ENCODE results near the gene ABHD12B. TPM values are rescaled to one million over a fixed set of nuclear protein-coding genes. Genes with fewer than 3 reads are reported as not detected.
A peak's percentile ranks its signal among the peaks of the same experiment; 100 is the strongest.

ABHD12B gene
- total and polyA plus RNA-seq, 2 experiments from 2014 or later, result 9.0 to 52.8 TPM

GRCh38 chr14:50864237-50864636, 7.6 kb upstream of the ABHD12B start:
- no peak overlapping the region for H3K27ac ChIP-seq (ENCODE audit: low read depth)
- ATAC-seq (no peak), DNase-seq (ENCODE audit: low spot score) (no peak)
- H3K79me2 ChIP-seq (replicated peaks; ENCODE audit: insufficient read depth), result no peaks in the 10 kb centered on the region
- no peak overlapping the region for H3K4me2 ChIP-seq
- peaks cover 17% of the 10 kb centered on the region for H3K4me1 ChIP-seq (ENCODE audit: insufficient read depth)
- H3K27me3 Mint-ChIP-seq (ENCODE audit: insufficient read depth, low read depth, poor library complexity), result peaks cover 1% of the 10 kb centered on the region
- H4K20me1 ChIP-seq (replicated peaks; ENCODE audit: insufficient read depth), result no peaks in the 10 kb centered on the region
- no peak overlapping the region for H3K4me3 Mint-ChIP-seq
- no peaks in the 10 kb centered on the region for H3K27me3 ChIP-seq (ENCODE audit: insufficient read depth)
- H3K36me3 ChIP-seq (ENCODE audit: insufficient read depth), result no peaks in the 10 kb centered on the region
- no peaks in the 10 kb centered on the region for H3K36me3 Mint-ChIP-seq (ENCODE audit: low read depth)
- peak overlapping the region; percentile 12; the same call in 1 of the 2 replicates for H2AFZ ChIP-seq
- H3F3A ChIP-seq (replicated peaks; ENCODE audit: low read depth), result no peaks in the 10 kb centered on the region
- TF ChIP-seq ZNF114 (CRISPR knock-in tag; IDR thresholded peaks at IDR 0.05), result no peak
- no peak for TF ChIP-seq CREB1 (CRISPR knock-in tag; IDR thresholded peaks at IDR 0.05; ENCODE audit: low read depth)
- TF ChIP-seq ZNF331 (CRISPR knock-in tag; IDR thresholded peaks at IDR 0.05; ENCODE audit: low read depth), result no peak
- no peak for TF ChIP-seq JUNB (IDR thresholded peaks at IDR 0.05; ENCODE audit: unreplicated experiment)
- TF ChIP-seq, protein P1, sequence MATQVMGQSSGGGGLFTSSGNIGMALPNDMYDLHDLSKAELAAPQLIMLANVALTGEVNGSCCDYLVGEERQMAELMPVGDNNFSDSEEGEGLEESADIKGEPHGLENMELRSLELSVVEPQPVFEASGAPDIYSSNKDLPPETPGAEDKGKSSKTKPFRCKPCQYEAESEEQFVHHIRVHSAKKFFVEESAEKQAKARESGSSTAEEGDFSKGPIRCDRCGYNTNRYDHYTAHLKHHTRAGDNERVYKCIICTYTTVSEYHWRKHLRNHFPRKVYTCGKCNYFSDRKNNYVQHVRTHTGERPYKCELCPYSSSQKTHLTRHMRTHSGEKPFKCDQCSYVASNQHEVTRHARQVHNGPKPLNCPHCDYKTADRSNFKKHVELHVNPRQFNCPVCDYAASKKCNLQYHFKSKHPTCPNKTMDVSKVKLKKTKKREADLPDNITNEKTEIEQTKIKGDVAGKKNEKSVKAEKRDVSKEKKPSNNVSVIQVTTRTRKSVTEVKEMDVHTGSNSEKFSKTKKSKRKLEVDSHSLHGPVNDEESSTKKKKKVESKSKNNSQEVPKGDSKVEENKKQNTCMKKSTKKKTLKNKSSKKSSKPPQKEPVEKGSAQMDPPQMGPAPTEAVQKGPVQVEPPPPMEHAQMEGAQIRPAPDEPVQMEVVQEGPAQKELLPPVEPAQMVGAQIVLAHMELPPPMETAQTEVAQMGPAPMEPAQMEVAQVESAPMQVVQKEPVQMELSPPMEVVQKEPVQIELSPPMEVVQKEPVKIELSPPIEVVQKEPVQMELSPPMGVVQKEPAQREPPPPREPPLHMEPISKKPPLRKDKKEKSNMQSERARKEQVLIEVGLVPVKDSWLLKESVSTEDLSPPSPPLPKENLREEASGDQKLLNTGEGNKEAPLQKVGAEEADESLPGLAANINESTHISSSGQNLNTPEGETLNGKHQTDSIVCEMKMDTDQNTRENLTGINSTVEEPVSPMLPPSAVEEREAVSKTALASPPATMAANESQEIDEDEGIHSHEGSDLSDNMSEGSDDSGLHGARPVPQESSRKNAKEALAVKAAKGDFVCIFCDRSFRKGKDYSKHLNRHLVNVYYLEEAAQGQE (IDR thresholded peaks at IDR 0.05; ENCODE audit: unreplicated experiment), result no peak
- no peak for TF ChIP-seq NANOG (IDR thresholded peaks at IDR 0.05; ENCODE audit: borderline replicate concordance)
- TF ChIP-seq POLR2AphosphoS5 (IDR thresholded peaks at IDR 0.05; ENCODE audit: low read depth), result no peak
- TF ChIP-seq, protein P2, sequence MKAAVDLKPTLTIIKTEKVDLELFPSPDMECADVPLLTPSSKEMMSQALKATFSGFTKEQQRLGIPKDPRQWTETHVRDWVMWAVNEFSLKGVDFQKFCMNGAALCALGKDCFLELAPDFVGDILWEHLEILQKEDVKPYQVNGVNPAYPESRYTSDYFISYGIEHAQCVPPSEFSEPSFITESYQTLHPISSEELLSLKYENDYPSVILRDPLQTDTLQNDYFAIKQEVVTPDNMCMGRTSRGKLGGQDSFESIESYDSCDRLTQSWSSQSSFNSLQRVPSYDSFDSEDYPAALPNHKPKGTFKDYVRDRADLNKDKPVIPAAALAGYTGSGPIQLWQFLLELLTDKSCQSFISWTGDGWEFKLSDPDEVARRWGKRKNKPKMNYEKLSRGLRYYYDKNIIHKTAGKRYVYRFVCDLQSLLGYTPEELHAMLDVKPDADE (IDR thresholded peaks at IDR 0.05), result no peak
- TF ChIP-seq EZH2 (IDR thresholded peaks at IDR 0.05; ENCODE audit: low read depth, unreplicated experiment), result no peak
- no peak for TF ChIP-seq CTCF (conservative IDR thresholded peaks at IDR 0.05; ENCODE audit: low read depth in 2 of 2)
- no peak for TF ChIP-seq EZH2phosphoT487 (IDR thresholded peaks at IDR 0.05; ENCODE audit: unreplicated experiment)
- TF ChIP-seq STAT1 (IDR thresholded peaks at IDR 0.05; ENCODE audit: unreplicated experiment), result no peak
- TF ChIP-seq, protein P3, sequence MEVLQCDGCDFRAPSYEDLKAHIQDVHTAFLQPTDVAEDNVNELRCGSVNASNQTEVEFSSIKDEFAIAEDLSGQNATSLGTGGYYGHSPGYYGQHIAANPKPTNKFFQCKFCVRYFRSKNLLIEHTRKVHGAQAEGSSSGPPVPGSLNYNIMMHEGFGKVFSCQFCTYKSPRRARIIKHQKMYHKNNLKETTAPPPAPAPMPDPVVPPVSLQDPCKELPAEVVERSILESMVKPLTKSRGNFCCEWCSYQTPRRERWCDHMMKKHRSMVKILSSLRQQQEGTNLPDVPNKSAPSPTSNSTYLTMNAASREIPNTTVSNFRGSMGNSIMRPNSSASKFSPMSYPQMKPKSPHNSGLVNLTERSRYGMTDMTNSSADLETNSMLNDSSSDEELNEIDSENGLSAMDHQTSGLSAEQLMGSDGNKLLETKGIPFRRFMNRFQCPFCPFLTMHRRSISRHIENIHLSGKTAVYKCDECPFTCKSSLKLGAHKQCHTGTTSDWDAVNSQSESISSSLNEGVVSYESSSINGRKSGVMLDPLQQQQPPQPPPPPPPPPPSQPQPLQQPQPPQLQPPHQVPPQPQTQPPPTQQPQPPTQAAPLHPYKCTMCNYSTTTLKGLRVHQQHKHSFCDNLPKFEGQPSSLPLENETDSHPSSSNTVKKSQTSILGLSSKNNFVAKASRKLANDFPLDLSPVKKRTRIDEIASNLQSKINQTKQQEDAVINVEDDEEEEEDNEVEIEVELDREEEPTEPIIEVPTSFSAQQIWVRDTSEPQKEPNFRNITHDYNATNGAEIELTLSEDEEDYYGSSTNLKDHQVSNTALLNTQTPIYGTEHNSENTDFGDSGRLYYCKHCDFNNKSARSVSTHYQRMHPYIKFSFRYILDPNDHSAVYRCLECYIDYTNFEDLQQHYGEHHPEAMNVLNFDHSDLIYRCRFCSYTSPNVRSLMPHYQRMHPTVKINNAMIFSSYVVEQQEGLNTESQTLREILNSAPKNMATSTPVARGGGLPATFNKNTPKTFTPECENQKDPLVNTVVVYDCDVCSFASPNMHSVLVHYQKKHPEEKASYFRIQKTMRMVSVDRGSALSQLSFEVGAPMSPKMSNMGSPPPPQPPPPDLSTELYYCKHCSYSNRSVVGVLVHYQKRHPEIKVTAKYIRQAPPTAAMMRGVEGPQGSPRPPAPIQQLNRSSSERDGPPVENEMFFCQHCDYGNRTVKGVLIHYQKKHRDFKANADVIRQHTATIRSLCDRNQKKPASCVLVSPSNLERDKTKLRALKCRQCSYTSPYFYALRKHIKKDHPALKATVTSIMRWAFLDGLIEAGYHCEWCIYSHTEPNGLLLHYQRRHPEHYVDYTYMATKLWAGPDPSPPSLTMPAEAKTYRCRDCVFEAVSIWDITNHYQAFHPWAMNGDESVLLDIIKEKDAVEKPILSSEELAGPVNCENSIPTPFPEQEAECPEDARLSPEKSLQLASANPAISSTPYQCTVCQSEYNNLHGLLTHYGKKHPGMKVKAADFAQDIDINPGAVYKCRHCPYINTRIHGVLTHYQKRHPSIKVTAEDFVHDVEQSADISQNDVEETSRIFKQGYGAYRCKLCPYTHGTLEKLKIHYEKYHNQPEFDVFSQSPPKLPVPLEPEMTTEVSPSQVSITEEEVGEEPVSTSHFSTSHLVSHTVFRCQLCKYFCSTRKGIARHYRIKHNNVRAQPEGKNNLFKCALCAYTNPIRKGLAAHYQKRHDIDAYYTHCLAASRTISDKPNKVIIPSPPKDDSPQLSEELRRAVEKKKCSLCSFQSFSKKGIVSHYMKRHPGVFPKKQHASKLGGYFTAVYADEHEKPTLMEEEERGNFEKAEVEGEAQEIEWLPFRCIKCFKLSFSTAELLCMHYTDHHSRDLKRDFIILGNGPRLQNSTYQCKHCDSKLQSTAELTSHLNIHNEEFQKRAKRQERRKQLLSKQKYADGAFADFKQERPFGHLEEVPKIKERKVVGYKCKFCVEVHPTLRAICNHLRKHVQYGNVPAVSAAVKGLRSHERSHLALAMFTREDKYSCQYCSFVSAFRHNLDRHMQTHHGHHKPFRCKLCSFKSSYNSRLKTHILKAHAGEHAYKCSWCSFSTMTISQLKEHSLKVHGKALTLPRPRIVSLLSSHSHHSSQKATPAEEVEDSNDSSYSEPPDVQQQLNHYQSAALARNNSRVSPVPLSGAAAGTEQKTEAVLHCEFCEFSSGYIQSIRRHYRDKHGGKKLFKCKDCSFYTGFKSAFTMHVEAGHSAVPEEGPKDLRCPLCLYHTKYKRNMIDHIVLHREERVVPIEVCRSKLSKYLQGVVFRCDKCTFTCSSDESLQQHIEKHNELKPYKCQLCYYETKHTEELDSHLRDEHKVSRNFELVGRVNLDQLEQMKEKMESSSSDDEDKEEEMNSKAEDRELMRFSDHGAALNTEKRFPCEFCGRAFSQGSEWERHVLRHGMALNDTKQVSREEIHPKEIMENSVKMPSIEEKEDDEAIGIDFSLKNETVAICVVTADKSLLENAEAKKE (CRISPR knock-in tag; IDR thresholded peaks at IDR 0.05), result no peak
- H3K27ac Mint-ChIP-seq, result no peak overlapping the region
- H3K4me1 Mint-ChIP-seq, result peaks cover 34% of the 10 kb centered on the region
- H3K4me3 ChIP-seq, result no peak overlapping the region
- H3K9me2 ChIP-seq (ENCODE audit: insufficient read depth), result no peaks in the 10 kb centered on the region
- no peaks in the 10 kb centered on the region for H3K9me3 Mint-ChIP-seq

Data from GM23338 (cell line).